H9 (cell line): ENCODE results near the gene AIFM3. TPM values are rescaled to one million over a fixed set of nuclear protein-coding genes. Genes with fewer than 3 reads are reported as not detected.

Experiments
- DNase-seq: peaks from one replicate; pipeline ENCODE4 v3.0.0-alpha.2; 2017
- H2AFZ ChIP-seq: one replicate; pipeline ENCODE4 v1.6.1; 2013; ENCODE audit warnings: mild to moderate bottlenecking, low read length, control low read depth, moderate library complexity
- H2AK5ac ChIP-seq: 2 replicates; pipeline ENCODE4 v1.6.1; 2013; ENCODE audit warnings: low read length, control low read depth, mixed read lengths; ENCODE audit not compliant: insufficient read length
- H2BK120ac ChIP-seq: one replicate; pipeline ENCODE4 v1.6.1; 2013; ENCODE audit warnings: low read depth, mild to moderate bottlenecking, low read length, control low read depth, inconsistent platforms; ENCODE audit not compliant: poor library complexity, severe bottlenecking
- H2BK12ac ChIP-seq: 2 replicates; pipeline ENCODE4 v1.6.1; 2013; ENCODE audit warnings: low read length, control low read depth, mixed read lengths, low read depth; ENCODE audit not compliant: insufficient read length
- H2BK15ac ChIP-seq: 2 replicates; pipeline ENCODE4 v1.6.1; 2013; ENCODE audit warnings: low read depth, low read length, control low read depth
- H2BK20ac ChIP-seq: one replicate; pipeline ENCODE4 v1.6.1; 2013; ENCODE audit warnings: low read depth, mild to moderate bottlenecking, low read length, control low read depth, inconsistent platforms; ENCODE audit not compliant: poor library complexity, severe bottlenecking
- H2BK5ac ChIP-seq: 2 replicates; pipeline ENCODE4 v1.6.1; 2013; ENCODE audit warnings: low read length, control low read depth, mixed read lengths; ENCODE audit not compliant: insufficient read length
- H3K14ac ChIP-seq: 2 replicates; pipeline ENCODE4 v1.6.1; 2013; ENCODE audit warnings: low read length, control low read depth; ENCODE audit not compliant: insufficient read depth
- H3K18ac ChIP-seq: 2 replicates; pipeline ENCODE4 v1.6.1; 2013; ENCODE audit warnings: low read depth, mild to moderate bottlenecking, mixed read lengths, low read length, control low read depth; ENCODE audit not compliant: insufficient read length
- H3K23ac ChIP-seq: 2 replicates; pipeline ENCODE4 v1.6.1; 2013; ENCODE audit warnings: low read length, control low read depth, mixed read lengths, low read depth; ENCODE audit not compliant: insufficient read length
- H3K23me2 ChIP-seq: 2 replicates; pipeline ENCODE4 v1.6.1; 2013; ENCODE audit warnings: low read depth, mild to moderate bottlenecking, mixed read lengths, low read length, control low read depth; ENCODE audit not compliant: insufficient read length, poor library complexity, severe bottlenecking
- H3K27ac ChIP-seq: 2 replicates; pipeline ENCODE4 v1.5.1; 2013; ENCODE audit warnings: low read length, control low read depth, mixed read lengths, low read depth; ENCODE audit not compliant: insufficient read length
- H3K27me3 ChIP-seq: 2 replicates; pipeline ENCODE4 v1.6.1; 2013; ENCODE audit warnings: low read length, control low read depth, inconsistent platforms; ENCODE audit not compliant: insufficient read depth
- H3K4ac ChIP-seq: 2 replicates; pipeline ENCODE4 v1.6.1; 2013; ENCODE audit warnings: low read depth, mild to moderate bottlenecking, control low read depth, inconsistent platforms, low read length, moderate library complexity
- H3K4me1 ChIP-seq: 2 replicates; pipeline ENCODE4 v1.6.1; 2013; ENCODE audit warnings: low read length, control low read depth, inconsistent platforms; ENCODE audit not compliant: insufficient read depth
- H3K4me2 ChIP-seq: 2 replicates; pipeline ENCODE4 v1.6.1; 2013; ENCODE audit warnings: low read length, control low read depth, mixed read lengths; ENCODE audit not compliant: insufficient read length, insufficient read depth
- H3K56ac ChIP-seq: 2 replicates; pipeline ENCODE4 v1.6.1; 2013; ENCODE audit warnings: low read depth, mild to moderate bottlenecking, mixed read lengths, low read length, control low read depth; ENCODE audit not compliant: insufficient read length
- H3K79me1 ChIP-seq: 2 replicates; pipeline ENCODE4 v1.6.1; 2013; ENCODE audit warnings: low read depth, mild to moderate bottlenecking, moderate library complexity, low read length, control low read depth, inconsistent platforms; ENCODE audit not compliant: insufficient read depth, poor library complexity, severe bottlenecking
- H3K79me2 ChIP-seq: 2 replicates; pipeline ENCODE4 v1.6.1; 2013; ENCODE audit warnings: low read length, control low read depth, inconsistent platforms; ENCODE audit not compliant: insufficient read depth
- H3K9ac ChIP-seq: 2 replicates; pipeline ENCODE4 v1.6.1; 2013; ENCODE audit warnings: low read length, control low read depth, mixed read lengths; ENCODE audit not compliant: insufficient read length; ENCODE audit errors: extremely low read depth
- H3K9me3 ChIP-seq: one replicate; pipeline ENCODE4 v1.6.1; 2013; ENCODE audit warnings: low read depth, low read length, inconsistent platforms; ENCODE audit not compliant: control insufficient read depth
- H3T11ph ChIP-seq: one replicate; pipeline ENCODE4 v1.6.1; 2013; ENCODE audit warnings: mild to moderate bottlenecking, low read length, control low read depth, inconsistent platforms
- H4K20me1 ChIP-seq: one replicate; pipeline ENCODE4 v1.6.1; 2013; ENCODE audit not compliant: control insufficient read depth, insufficient read length, insufficient read depth
- H4K5ac ChIP-seq: 2 replicates; pipeline ENCODE4 v1.6.1; 2013; ENCODE audit warnings: low read depth, mild to moderate bottlenecking, mixed read lengths, low read length, control low read depth; ENCODE audit not compliant: insufficient read length
- H4K8ac ChIP-seq: replicated peaks from 2 replicates; pipeline ENCODE4 v1.6.1; 2013; ENCODE audit warnings: low read length, control low read depth, mixed read lengths, low read depth; ENCODE audit not compliant: insufficient read length
- H4K91ac ChIP-seq: 2 replicates; pipeline ENCODE4 v1.6.1; 2013; ENCODE audit warnings: low read depth, mild to moderate bottlenecking, moderate library complexity, mixed read lengths, low read length, control low read depth; ENCODE audit not compliant: insufficient read length
- H3K27ac Mint-ChIP-seq, 3 experiments: 2 replicates in 2 of 3; 3 replicates in 1 of 3; pipeline ENCODE4 v1.8.0; 2020 to 2021; ENCODE audit warnings: mixed read lengths in 3 of 3, mild to moderate bottlenecking in 1 of 3, moderate library complexity in 1 of 3
- H3K27me3 Mint-ChIP-seq: 2 replicates; pipeline ENCODE4 v1.8.0; 2021; ENCODE audit warnings: low read depth, mild to moderate bottlenecking, moderate library complexity, mixed read lengths
- H3K36me3 Mint-ChIP-seq, 3 experiments: 2 replicates in 2 of 3; 3 replicates in 1 of 3; pipeline ENCODE4 v1.8.0; 2020 to 2021; ENCODE audit warnings: low read depth in 3 of 3, mixed read lengths in 3 of 3; ENCODE audit not compliant: insufficient read depth in 1 of 3
- H3K4me1 Mint-ChIP-seq, 2 experiments: 2 replicates each; pipeline ENCODE4 v1.8.0; 2020; ENCODE audit warnings: mixed read lengths in 2 of 2
- H3K4me3 Mint-ChIP-seq, 2 experiments: 2 replicates in 1 of 2; 3 replicates in 1 of 2; pipeline ENCODE4 v1.8.0; 2020 to 2021; ENCODE audit warnings: mild to moderate bottlenecking in 2 of 2, mixed read lengths in 2 of 2, moderate library complexity in 1 of 2
- H3K9me3 Mint-ChIP-seq, 2 experiments: 2 replicates in 1 of 2; 3 replicates in 1 of 2; pipeline ENCODE4 v1.8.0; 2020; ENCODE audit warnings: mild to moderate bottlenecking in 2 of 2, mixed read lengths in 2 of 2, moderate library complexity in 1 of 2
- CTCF ChIP-seq: fragments of 200-600 bp; sonication (generic); conservative IDR thresholded peaks from 3 replicates; pipeline ENCODE4 v1.8.0; 2021; ENCODE audit warnings: antibody characterized with exemption, mild to moderate bottlenecking
- WGBS: extraction: QIAGEN DNeasy Blood & Tissue Kit; methylation state at CpG from one replicate; pipeline ENCODE4 v1.1.7; 2013; ENCODE audit warnings: missing lambda C conversion rate, low lambda C conversion rate, mixed read lengths; ENCODE audit not compliant: insufficient read length; ENCODE audit errors: extremely low coverage; 5-methylcytosine and 5-hydroxymethylcytosine counted together
- total RNA-seq: library from RNA; stranded (reverse); gene quantifications from 2 replicates; pipeline ENCODE4 v1.2.1, GENCODE V29; 2021

Gene AIFM3
- total RNA-seq, 1 experiment from 2014 or later = 1.9 TPM

- WGBS = no CpG with 5 or more reads among the region's 5 CpGs
- Histone ChIP-seq H4K20me1 (no peaks in the 10 kb centered on the region), H3K14ac (no peak overlapping the region), H3K9me3 (no peaks in the 10 kb centered on the region), H3K18ac (no peak overlapping the region), H2AK5ac (no peak overlapping the region), H3K4me2 (peak overlapping the region; percentile 73), H3K23ac (no peak overlapping the region), H2AFZ (no peak overlapping the region), H3K27me3 (no peaks in the 10 kb centered on the region), H2BK20ac (no peak overlapping the region), H3K9ac (no peak overlapping the region), H3K79me2 (no peaks in the 10 kb centered on the region), H2BK120ac (no peak overlapping the region), H2BK15ac (no peak overlapping the region), H4K5ac (no peak overlapping the region), H4K91ac (no peak overlapping the region), H2BK5ac (no peak overlapping the region), H2BK12ac (no peak overlapping the region), H3K4me1 (0 out of 2 replicates have a peak, but pooled peaks cover 2% of the 10 kb centered on the region), H3T11ph (no peak overlapping the region), H3K27ac (no peak overlapping the region), H3K79me1 (no peaks in the 10 kb centered on the region), H4K8ac (no peak overlapping the region), H3K4ac (no peak overlapping the region), H3K56ac (no peak overlapping the region), H3K23me2 (peaks cover 14% of the 10 kb centered on the region)
- peaks cover 9% of the 10 kb centered on the region in 2 experiments for H3K9me3 Mint-ChIP-seq
- DNase-seq = no peak
- H3K36me3 Mint-ChIP-seq = peaks cover 4 to 29% (median 27%) of the 10 kb centered on the region in 3 experiments
- peaks cover 28 to 30% of the 10 kb centered on the region in 2 experiments for H3K4me1 Mint-ChIP-seq
- peaks cover 18% of the 10 kb centered on the region for H3K27me3 Mint-ChIP-seq
- peak overlapping the region; percentile 94 to 98 for H3K4me3 Mint-ChIP-seq
- H3K27ac Mint-ChIP-seq = no peak overlapping the region; a peak in 1 of 7 replicates
- no peak for TF ChIP-seq CTCF
These were observed 16.2 kb downstream of the AIFM3 start for GRCh38 chr22:20983081-20983771.
